Measurements from ENCODE around the gene MYL11.
"Not testable (repeated sequence)": the region's sequence is repeated elsewhere in the genome, so short reads cannot be mapped to it uniquely, and the experiment has no call there.

- TF ChIP-seq EZH2phosphoT487 (IDR thresholded peaks at IDR 0.05; ENCODE audit: insufficient read depth, low read depth); EZH2 (IDR thresholded peaks at IDR 0.05; ENCODE audit: insufficient read depth, poor library complexity, severe bottlenecking): not testable (repeated sequence)
Observed at GRCh38 chr16:30335028-30335597, 39.5 kb upstream of the MYL11 start.

Data from GM23248 (cell line).